GM10847 (cell line): ENCODE results near the gene ATP6V1C2.

Source experiments
- POLR2A ChIP-seq: IDR thresholded peaks from 2 replicates; pipeline ENCODE4 v1.6.1; 2011; ENCODE audit not compliant: insufficient read length; ENCODE audit errors: extremely low read depth

The ATP6V1C2 gene

DNA sequence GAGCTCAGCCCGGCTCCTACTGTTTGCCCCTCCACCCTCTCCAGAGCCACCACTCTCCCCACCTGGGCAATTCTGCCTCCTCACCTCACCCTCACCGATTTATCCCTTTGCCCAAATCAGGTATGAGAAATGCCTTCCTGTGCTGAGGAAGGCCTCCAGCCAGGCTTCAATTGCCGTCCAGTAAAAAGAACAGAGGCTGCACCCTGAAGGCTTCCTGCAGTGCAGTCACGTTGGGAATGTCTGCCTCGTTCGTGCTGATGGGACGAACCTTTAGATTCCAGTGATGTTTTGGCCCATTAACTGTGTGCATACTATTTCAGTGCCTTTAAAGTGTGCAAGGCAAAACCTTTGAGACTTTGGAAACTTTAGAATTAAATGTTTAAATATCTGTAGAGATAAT lies 34.2 kb downstream of the ATP6V1C2 start:
- TF ChIP-seq POLR2A = no peak

DNA sequence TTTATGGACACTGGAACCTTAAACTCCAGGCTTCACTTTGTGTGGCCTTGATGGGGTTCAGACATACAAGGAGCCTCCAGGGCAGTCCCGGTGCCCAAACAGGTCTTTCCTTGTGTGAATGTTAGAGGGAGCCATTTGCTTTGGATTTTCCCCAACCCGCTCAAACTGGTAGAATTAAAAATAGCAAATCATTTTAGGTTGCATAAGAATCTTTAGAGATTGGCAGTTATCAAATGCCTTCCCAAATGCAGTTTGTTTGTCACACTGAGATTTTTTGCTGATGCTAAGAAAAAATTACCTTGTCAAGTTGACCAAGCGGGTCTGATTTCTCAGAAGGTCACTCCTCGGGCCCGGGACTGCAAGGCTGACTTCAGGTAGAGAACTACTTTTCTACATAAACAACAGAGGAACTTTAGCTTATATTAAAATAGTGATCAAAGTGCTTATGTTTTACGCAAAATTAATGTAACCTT lies 36.4 kb downstream of the ATP6V1C2 start:
- TF ChIP-seq POLR2A = no peak

GRCh38 chr2:10759151-10759714 lies 37.8 kb downstream of the ATP6V1C2 start:
- TF ChIP-seq POLR2A = no peak

DNA sequence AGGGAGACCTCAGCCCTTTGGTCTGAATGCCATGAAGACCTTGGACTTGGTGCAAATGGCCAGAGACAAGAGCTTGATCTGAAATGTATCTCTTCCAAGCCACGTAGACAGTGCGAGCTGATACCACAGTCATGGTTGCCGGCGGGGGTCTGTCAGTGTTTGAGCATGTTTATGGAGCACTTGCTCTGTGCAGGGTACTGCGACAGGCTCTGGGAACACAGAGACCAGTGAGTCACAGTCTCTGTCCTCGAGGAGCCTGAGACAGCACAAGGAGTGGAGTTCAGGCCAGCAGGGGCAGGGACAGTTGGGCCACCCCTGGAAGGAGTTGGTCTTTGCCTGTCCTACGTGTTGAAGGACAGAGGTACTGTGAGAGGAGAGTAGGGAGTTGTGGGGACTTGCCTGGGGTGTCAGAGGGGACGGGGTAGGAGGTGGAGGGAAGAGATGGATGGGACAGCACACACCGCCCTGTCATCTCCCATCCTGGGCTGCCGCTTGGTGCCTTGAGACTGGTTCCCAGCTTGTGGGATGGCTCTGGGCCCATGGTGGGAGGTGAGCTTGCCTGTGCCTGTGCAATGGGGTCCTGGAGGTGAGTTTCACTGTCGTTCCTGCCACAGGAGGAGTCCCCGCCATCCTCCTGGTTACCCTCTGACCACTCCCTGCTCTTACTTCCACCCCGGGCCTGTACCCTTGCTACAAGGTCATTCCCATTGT lies 39.5 kb downstream of the ATP6V1C2 start:
- TF ChIP-seq POLR2A = no peak

DNA sequence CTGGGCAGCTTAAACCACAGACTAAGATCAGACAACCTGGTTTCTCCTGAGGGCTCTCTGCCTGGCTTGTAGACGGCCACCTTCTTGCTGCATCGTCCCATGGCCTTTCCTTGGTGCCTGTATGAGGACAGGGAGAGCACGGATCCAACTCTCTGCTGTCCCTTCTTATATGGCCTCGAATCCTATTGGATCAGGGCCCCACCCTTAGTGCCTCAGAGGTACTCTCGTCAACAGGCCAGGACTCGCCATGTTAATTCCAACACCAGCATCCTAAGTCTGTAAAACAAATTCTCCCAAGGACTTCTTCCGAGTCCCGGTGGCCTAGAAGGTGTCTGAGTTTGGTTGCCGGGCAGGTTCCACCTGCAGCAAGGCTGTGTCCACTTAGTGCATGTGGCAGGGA lies 40.2 kb downstream of the ATP6V1C2 start:
- no peak for TF ChIP-seq POLR2A

DNA sequence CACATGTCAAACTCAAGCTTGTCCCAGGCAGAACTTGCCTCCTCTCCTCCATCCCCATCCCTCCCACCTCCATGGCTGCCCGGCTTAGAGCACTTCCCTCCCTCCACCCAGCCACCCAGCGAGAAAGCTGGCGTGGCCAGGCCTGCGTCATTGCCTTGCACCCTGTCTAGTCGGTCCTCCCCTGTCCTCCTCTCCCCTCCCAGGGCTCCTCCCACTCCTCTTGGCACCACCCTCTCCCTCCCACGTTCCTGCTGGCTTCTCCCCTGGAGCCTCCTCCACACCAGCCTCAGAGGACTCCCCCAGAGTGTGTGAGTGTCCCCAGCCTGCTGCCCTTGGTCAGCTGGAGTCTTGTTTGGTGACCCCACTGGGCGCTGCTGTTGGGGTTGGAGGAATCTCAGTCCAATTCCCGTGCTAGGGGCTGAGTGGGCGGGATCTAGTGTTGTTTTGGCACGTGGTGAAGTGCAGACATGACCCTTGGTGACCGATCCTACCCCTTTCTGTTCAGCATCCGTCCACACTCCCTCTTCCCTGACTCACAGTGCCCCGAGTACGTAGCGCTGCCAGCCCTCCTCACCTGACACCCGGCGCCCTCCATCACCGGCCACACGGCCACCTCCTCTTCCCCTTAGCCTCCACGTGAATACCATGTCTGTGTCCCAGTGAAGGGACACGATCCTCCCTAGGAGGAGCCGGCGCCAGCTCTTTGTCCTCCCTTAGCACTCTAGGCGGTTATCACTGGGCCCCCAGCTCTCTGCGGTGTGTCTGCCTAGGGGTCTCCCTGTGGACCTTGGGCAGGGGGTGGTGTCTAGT lies 41.4 kb downstream of the ATP6V1C2 start:
- no peak for TF ChIP-seq POLR2A

- TF ChIP-seq POLR2A = no peak
Measured at GRCh38 chr2:10763461-10763800, 42.0 kb downstream of the ATP6V1C2 start.

DNA sequence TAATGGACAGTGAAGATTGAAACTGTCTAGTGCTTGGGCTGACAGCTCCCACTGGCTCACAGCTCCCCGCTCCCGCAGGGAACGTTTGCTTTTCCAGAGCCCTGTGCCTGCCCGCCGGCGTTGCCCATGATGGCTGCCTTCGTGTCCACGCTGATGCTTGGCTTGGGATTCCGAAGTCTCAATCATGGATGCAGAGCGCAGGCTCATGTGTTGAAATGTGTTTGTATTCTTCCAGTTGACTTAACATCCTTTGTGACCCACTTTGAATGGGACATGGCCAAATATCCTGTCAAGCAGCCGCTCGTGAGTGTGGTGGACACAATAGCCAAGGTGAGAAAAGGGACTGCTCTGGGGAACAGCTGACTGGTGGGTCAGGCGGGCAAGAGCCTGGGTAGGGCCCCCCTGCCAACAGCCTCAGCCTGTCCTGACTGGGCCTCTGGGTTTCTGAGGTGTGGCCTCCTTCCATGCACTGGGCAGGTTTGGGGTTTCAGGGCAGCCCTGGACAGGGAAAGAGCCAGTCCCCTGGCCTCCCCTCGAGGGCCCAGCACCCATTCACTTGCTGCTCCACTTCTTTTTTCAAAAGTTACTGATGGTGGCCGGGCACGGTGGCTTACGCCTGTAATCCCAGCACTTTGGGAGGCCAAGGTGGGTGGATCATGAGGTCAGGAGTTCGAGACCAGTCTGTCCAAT lies 42.8 kb downstream of the ATP6V1C2 start:
- TF ChIP-seq POLR2A = no peak

GRCh38 chr2:10764896-10765295 lies 43.5 kb downstream of the ATP6V1C2 start:
- no peak for TF ChIP-seq POLR2A

DNA sequence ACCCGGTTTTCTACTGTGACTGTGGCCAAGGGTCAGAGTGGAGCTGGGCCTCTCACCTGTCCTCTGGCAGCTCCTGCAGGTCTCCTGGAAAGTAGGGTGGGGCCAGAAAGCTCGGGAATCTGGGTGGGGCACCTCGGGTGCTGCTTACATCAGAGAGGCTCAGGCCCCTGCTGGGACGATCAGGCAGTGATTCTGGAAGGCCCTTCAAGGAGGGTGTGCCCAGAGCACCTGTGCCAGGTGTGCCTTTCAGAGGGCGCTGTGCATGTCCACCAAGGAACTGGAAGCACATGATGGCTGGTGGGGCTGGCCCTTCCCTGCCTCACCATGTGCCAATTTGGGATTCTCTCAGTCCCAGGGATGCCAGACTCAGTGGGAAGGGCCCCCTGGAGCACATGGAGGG lies 44.0 kb downstream of the ATP6V1C2 start:
- no peak for TF ChIP-seq POLR2A

GRCh38 chr2:10765914-10766313 lies 44.5 kb downstream of the ATP6V1C2 start:
- TF ChIP-seq POLR2A = no peak

DNA sequence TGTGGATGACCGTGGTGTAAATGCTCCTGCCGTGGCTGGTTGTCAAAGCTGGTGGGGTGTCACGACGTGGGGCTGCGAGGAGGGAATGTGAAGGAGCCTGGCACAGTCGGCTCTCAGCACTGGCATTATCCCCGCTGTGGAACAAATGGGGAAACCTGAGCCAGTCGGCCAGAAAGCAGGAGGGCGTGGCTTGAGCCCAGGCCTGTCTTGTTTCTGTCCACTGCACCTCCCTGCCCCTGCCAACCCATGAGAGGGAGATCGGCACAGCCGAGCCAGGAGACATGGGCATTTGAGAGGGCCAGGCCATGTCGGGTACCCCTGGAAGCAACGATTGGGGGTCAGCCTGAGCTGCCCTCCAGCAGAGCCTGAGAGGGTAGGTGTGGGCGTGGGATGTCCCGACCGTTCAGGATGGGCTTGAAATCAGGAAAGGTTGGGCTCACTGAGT lies 46.7 kb downstream of the ATP6V1C2 start:
- no peak for TF ChIP-seq POLR2A

- TF ChIP-seq POLR2A = no peak
Measured at GRCh38 chr2:10770956-10771750, 49.7 kb downstream of the ATP6V1C2 start.

DNA sequence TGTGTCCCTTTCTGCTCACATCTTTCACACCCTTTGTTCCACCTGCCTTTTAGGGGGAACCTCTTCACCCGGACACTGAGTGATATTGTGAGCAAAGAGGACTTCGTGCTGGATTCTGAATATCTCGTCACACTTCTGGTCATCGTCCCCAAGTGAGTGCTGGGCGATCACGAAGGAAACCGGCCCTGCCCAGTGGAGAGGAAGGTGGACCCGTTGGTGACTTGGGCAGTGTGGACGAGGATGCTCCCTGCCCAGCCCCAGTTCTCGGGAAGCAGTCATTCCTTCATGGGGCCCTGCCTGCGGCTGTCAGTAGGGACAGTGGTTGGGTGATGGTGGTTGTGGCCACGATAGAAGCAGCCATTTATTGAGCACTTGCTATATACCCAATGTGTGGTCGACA lies 50.4 kb downstream of the ATP6V1C2 start:
- no peak for TF ChIP-seq POLR2A
